Activated T-helper 2 cell treated with anti-CD3 and anti-CD28 coated beads, Interferon-gamma antibody, Interleukin-2, Interleukin-4, amounts not matched to agents 10 μg/mL and 5 μg/mL and 100 μg/mL, durations not matched to agents 14 hours and 24 hours and 36 hours (primary cell): ENCODE data around the gene GNG7. TPM values are rescaled to one million over a fixed set of nuclear protein-coding genes. Genes with fewer than 3 reads are reported as not detected.

Experiments used
- DNase-seq: peaks from one replicate; pipeline ENCODE4 v3.0.0; 2021; ENCODE audit warnings: low spot score
- H3K27ac Mint-ChIP-seq: one replicate; pipeline ENCODE4 v1.8.0; 2021; ENCODE audit warnings: mixed read lengths
- H3K27me3 Mint-ChIP-seq: one replicate; pipeline ENCODE4 v1.8.0; 2021; ENCODE audit warnings: low read depth, mixed read lengths
- H3K36me3 Mint-ChIP-seq: one replicate; pipeline ENCODE4 v1.8.0; 2021; ENCODE audit warnings: low read depth, mixed read lengths
- H3K4me1 Mint-ChIP-seq: one replicate; pipeline ENCODE4 v1.8.0; 2021; ENCODE audit warnings: low read depth, mixed read lengths
- H3K4me3 Mint-ChIP-seq: one replicate; pipeline ENCODE4 v1.8.0; 2021; ENCODE audit warnings: low read depth, mild to moderate bottlenecking, moderate library complexity, mixed read lengths
- H3K9me3 Mint-ChIP-seq: one replicate; pipeline ENCODE4 v1.8.0; 2021; ENCODE audit warnings: mixed read lengths
- intact Hi-C: fragments of 100-400 bp; cut with micrococcal nuclease; formaldehyde crosslinking; loops from one replicate; pipeline ENCODE4 v1.15.1; 2023
- total RNA-seq: library from RNA; stranded (reverse); gene quantifications from 2 replicates; pipeline ENCODE4 v1.2.3, GENCODE V29; 2022

The GNG7 gene
- total RNA-seq, 1 donor from 2014 or later = 0.16 TPM

DNA sequence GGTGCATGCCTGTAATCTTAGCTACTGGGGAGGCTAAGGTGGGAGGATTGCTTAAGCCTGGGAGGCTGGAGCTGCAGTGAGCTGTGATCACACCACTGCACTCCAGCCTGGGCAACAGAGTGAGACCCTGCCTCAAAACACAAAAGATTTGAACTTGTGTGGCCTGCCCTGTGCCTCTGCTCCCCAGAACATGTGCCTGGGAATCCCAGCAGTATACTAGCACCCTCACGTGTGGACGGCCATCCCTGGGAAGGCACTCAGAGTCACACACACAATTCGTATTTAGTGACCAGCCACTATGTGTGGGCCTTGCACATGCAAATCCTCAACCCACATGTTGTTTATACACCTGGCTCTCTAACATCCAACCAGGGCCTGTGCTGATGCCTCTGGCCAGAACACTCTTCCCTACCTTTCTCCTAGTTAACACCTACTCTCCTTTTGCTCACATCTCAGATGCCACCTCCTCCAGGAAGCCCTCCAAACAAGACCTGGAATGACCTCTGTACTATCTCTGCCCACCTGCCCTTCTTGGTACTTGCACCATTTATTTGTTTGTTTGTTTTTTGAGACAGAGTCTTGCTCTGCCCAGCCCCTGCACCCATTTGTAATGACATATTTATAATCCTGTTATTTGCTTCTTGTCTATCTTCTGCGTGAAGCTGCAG lies 218.9 kb downstream of the GNG7 start:
- Mint-ChIP-seq H3K27me3 (peaks cover 25% of the 10 kb centered on the region), H3K36me3 (peaks cover 2% of the 10 kb centered on the region), H3K27ac (no peak overlapping the region), H3K4me1 (peaks cover 10% of the 10 kb centered on the region), H3K4me3 (no peak overlapping the region), H3K9me3 (peaks cover 9% of the 10 kb centered on the region)
- intact Hi-C loops = no loop called here
- no peak for DNase-seq

DNA sequence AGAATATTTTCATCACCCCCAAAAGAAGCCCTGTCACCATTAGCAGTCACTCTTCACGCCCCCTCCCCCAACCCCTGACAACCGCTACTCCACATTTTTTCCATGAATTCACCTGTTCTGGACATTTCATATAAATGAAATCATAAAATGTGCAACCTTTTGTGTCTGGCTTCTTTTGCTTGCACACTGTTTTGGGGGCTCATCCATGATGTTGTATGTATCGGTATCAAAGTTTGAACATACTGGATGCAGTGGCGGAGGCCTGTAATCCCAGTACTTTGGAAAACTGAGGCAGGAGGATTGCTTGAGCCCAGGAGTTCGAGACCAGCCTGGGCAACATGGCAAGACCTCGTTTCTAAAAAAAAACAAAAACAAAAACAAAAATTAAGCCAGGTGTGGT lies 219.4 kb downstream of the GNG7 start:
- DNase-seq = no peak
- intact Hi-C loops = no loop called here
- peaks cover 7% of the 10 kb centered on the region for H3K36me3 Mint-ChIP-seq
- H3K4me1 Mint-ChIP-seq = peaks cover 13% of the 10 kb centered on the region
- peaks cover 9% of the 10 kb centered on the region for H3K9me3 Mint-ChIP-seq
- H3K27me3 Mint-ChIP-seq = peaks cover 21% of the 10 kb centered on the region
- no peak overlapping the region for H3K4me3 Mint-ChIP-seq
- H3K27ac Mint-ChIP-seq = no peak overlapping the region

DNA sequence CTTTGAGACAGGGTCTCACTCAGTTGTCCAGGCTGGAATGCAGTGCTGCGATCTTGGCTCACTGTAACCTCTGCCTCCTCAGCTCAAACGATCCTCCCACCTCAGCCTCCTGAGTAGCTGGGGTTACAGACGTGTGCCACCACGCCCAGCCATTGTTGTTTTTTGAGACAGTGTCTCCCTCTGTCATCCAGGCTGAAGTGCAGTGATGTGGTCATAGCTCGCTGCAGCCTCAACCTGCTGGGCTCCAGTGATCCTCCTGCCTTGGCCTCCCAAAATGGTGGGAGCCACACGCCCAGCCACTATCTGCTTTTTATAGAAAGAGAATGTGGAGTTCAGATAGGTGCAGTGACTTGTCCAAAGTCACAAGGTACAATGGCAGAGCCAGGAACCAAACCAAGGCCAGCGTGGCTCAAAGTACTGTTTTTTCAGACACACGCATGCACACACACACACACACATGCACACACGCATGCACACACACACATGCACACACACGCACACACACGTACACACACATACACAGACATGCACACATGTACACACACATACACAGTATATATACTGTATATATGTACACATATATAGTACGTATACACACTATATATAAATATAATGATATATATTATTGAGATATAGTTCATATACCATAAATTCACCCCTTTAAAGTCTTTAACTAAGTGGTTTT lies 220.0 kb downstream of the GNG7 start:
- H3K27ac Mint-ChIP-seq = no peak overlapping the region
- H3K36me3 Mint-ChIP-seq = peaks cover 13% of the 10 kb centered on the region
- peaks cover 9% of the 10 kb centered on the region for H3K9me3 Mint-ChIP-seq
- DNase-seq = no peak
- H3K27me3 Mint-ChIP-seq = peaks cover 15% of the 10 kb centered on the region
- peaks cover 14% of the 10 kb centered on the region for H3K4me1 Mint-ChIP-seq
- no peak overlapping the region for H3K4me3 Mint-ChIP-seq
- intact Hi-C loops = no loop called here

DNA sequence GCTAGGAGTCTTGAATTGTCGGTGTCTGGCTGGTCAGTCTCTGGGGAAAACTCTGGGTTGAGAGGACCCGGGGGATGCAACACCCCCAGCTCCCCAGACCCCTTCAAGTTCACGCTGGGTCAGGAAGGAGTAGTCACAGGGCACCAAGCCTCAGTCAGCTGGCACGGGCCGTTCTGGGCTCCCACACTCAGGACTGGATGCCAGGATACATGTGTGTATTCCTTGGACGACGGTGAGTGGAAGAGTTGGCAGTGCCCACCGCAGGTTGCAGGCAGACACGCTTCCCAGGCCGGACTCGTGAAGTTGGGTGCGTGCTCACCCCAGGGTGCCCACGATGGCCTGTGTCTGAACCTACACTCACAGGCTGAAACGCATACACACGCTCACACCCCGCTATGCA lies 221.0 kb downstream of the GNG7 start:
- intact Hi-C loops = no loop called here
- H3K4me1 Mint-ChIP-seq = peaks cover 14% of the 10 kb centered on the region
- no peak overlapping the region for H3K27ac Mint-ChIP-seq
- no peak overlapping the region for H3K4me3 Mint-ChIP-seq
- peaks cover 9% of the 10 kb centered on the region for H3K27me3 Mint-ChIP-seq
- DNase-seq = no peak
- H3K9me3 Mint-ChIP-seq = peaks cover 9% of the 10 kb centered on the region
- peaks cover 23% of the 10 kb centered on the region for H3K36me3 Mint-ChIP-seq

- Mint-ChIP-seq H3K27me3 (peaks cover 3% of the 10 kb centered on the region), H3K4me1 (peaks cover 13% of the 10 kb centered on the region), H3K4me3 (peak overlapping the region; percentile 96), H3K9me3 (peaks cover 9% of the 10 kb centered on the region), H3K36me3 (peaks cover 28% of the 10 kb centered on the region), H3K27ac (peak overlapping the region; percentile 49)
- intact Hi-C loops = loop anchor here (2.0 kb wide), 2 partner anchors 15 to 53 kb away; no protein-coding TSS in a partner anchor
- DNase-seq = no peak
These were observed 222.8 kb downstream of the GNG7 start for GRCh38 chr19:2479556-2480194.

GRCh38 chr19:2478756-2479555 lies 223.5 kb downstream of the GNG7 start:
- H3K36me3 Mint-ChIP-seq = peaks cover 28% of the 10 kb centered on the region
- peaks cover 8% of the 10 kb centered on the region for H3K9me3 Mint-ChIP-seq
- peak overlapping the region; percentile 72 for H3K27ac Mint-ChIP-seq

GRCh38 chr19:2478278-2478755 lies 224.2 kb downstream of the GNG7 start:
- peaks cover 13% of the 10 kb centered on the region for H3K4me1 Mint-ChIP-seq
- peak overlapping the region; percentile 72 for H3K27ac Mint-ChIP-seq
- DNase-seq = peak; percentile 39
- intact Hi-C loops = loop anchor here (2.0 kb wide), 2 partner anchors 16 to 54 kb away; no protein-coding TSS in a partner anchor
- no peaks in the 10 kb centered on the region for H3K27me3 Mint-ChIP-seq
- peak overlapping the region; percentile 96 for H3K4me3 Mint-ChIP-seq
- peaks cover 4% of the 10 kb centered on the region for H3K9me3 Mint-ChIP-seq
- peaks cover 28% of the 10 kb centered on the region for H3K36me3 Mint-ChIP-seq

More at GRCh38 chr19:2478756-2479555, 223.5 kb downstream of the GNG7 start:
- intact Hi-C loops = loop anchor here (2.0 kb wide), 2 partner anchors 16 to 54 kb away; no protein-coding TSS in a partner anchor
- peaks cover 13% of the 10 kb centered on the region for H3K4me1 Mint-ChIP-seq
- peak overlapping the region; percentile 96 for H3K4me3 Mint-ChIP-seq
- peak; percentile 67 for DNase-seq
- H3K27me3 Mint-ChIP-seq = peaks cover 3% of the 10 kb centered on the region

GRCh38 chr19:2477732-2478191 lies 224.7 kb downstream of the GNG7 start:
- Mint-ChIP-seq H3K4me3 (peak overlapping the region; percentile 96), H3K27me3 (peaks cover 2% of the 10 kb centered on the region), H3K4me1 (peaks cover 13% of the 10 kb centered on the region), H3K36me3 (peaks cover 28% of the 10 kb centered on the region), H3K27ac (peak overlapping the region; percentile 77), H3K9me3 (peaks cover 4% of the 10 kb centered on the region)
- intact Hi-C loops = loop anchor here (2.0 kb wide), 2 partner anchors 17 to 55 kb away; no protein-coding TSS in a partner anchor
- peak; percentile 31 for DNase-seq

GRCh38 chr19:2477141-2477710 lies 225.3 kb downstream of the GNG7 start:
- Mint-ChIP-seq H3K4me3 (peak overlapping the region; percentile 96), H3K9me3 (peaks cover under 1% of the 10 kb centered on the region), H3K27me3 (peaks cover 3% of the 10 kb centered on the region), H3K27ac (peak overlapping the region; percentile 89), H3K36me3 (peaks cover 28% of the 10 kb centered on the region), H3K4me1 (peaks cover 13% of the 10 kb centered on the region)
- intact Hi-C loops = no loop called here
- DNase-seq = no peak

DNA sequence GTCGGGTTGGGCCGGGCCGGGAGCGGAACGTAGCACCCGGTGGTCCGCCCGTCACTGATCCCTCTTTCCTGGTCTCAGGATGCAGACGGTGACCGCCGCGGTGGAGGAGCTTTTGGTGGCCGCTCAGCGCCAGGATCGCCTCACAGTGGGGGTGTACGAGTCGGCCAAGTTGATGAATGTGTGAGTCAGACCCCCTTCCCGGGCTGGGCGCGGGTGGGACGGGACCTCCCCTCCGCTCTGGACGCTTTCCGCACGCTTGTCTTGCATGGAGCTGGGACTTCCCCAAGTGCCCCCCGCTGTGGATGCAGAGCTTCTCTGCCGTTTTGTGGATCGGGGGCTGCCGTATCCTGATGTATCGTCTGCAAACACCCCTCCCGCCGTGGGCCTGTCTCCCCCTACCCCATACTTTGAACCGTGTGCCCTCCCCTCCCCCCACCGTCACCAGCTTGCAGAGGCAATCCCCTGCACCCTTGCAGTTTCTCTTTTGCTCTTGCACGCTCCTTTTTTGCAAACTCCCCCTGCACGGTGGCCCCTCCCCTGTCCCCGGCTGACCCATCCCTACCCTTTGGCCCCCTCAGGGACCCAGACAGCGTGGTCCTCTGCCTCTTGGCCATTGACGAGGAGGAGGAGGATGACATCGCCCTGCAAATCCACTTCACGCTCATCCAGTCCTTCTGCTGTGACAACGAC lies 225.9 kb downstream of the GNG7 start:
- no peaks in the 10 kb centered on the region for H3K9me3 Mint-ChIP-seq
- peaks cover 13% of the 10 kb centered on the region for H3K4me1 Mint-ChIP-seq
- H3K4me3 Mint-ChIP-seq = peak overlapping the region; percentile 96
- peaks cover 28% of the 10 kb centered on the region for H3K36me3 Mint-ChIP-seq
- intact Hi-C loops = loop anchor here (1.0 kb wide), 1 partner anchor 77 kb away; no protein-coding TSS in a partner anchor
- peaks cover 3% of the 10 kb centered on the region for H3K27me3 Mint-ChIP-seq
- H3K27ac Mint-ChIP-seq = peak overlapping the region; percentile 89
- DNase-seq = peak; percentile 66

GRCh38 chr19:2475702-2476450 lies 226.6 kb downstream of the GNG7 start, which contains the start of gene GADD45B:
GADD45B (plus strand) TSS chr19:2476127; CDS start chr19:2476359, 232 bp downstream.
- DNase-seq = peak; percentile 95
- peak within 1 kb of the TSS; percentile 96 for H3K4me3 Mint-ChIP-seq
- H3K27me3 Mint-ChIP-seq = peaks cover 3% of the 10 kb centered on the region
- intact Hi-C loops = loop anchor here (1.0 kb wide), 1 partner anchor 77 kb away; no protein-coding TSS in a partner anchor
- peaks cover 13% of the 10 kb centered on the region for H3K4me1 Mint-ChIP-seq
- no peaks in the 10 kb centered on the region for H3K9me3 Mint-ChIP-seq
- H3K27ac Mint-ChIP-seq = peak within 1 kb of the TSS; percentile 89
- H3K36me3 Mint-ChIP-seq = peaks cover 28% of the 10 kb centered on the region
